HepG2 (cell line): ENCODE data around the gene PTRH2. TPM values are rescaled to one million over a fixed set of nuclear protein-coding genes. Genes with fewer than 3 reads are reported as not detected.

Source experiments
- ATAC-seq: fragments of 200-7000 bp; cut with Tn5 transposase; 3 replicates; pipeline ENCODE4 v1.9.1; 2020; ENCODE audit warnings: mild to moderate bottlenecking, moderate library complexity
- BruUV-seq: library from RNA; stranded (reverse); fragments of 400-500 nt; replicated peaks from 2 replicates; lab custom pipeline; 2021; lab: Mats Ljungman, UMichigan
- CTCF ChIA-PET: fragments of 300-600 bp; formaldehyde crosslinking; extraction: SDS; loops from one replicate; lab custom pipeline; 2021; ENCODE audit warnings: low total read pairs, inconsistent platforms, low intra/inter-chr PET ratio; lab: Yijun Ruan, JAX
- POLR2A ChIA-PET: fragments of 350-600 bp; sonication (Branson Sonifier 250); formaldehyde crosslinking; loops from one replicate; lab custom pipeline; 2020; ENCODE audit warnings: antibody characterized with exemption, inconsistent platforms; lab: Yijun Ruan, JAX
- DNase-seq: peaks from one replicate; pipeline ENCODE4 v3.0.0-alpha.2; 2015; ENCODE audit warnings: low spot score
- FAIRE-seq: peaks from 3 replicates; lab custom pipeline; 2011; peaks lifted over from hg19 to GRCh38; lab: Jason Lieb, UNC
- H2AFZ ChIP-seq: one replicate; pipeline ENCODE4 v1.6.1; 2011; ENCODE audit warnings: low read length, inconsistent platforms
- H3K27ac ChIP-seq: fragments of 300-600 bp; 3 replicates; pipeline ENCODE4 v1.8.0; 2011; ENCODE audit warnings: mixed run types, mild to moderate bottlenecking, mixed read lengths, low read length, inconsistent platforms; ENCODE audit not compliant: insufficient read depth; ENCODE audit errors: extremely low read length
- H3K27me3 ChIP-seq, 2 experiments: fragments of 200-600 bp in 1 of 2; 2 replicates in 1 of 2; 3 replicates in 1 of 2; pipeline versions ENCODE4 v1.6.0 to v1.8.0; 2011; ENCODE audit warnings: low read length in 2 of 2, mild to moderate bottlenecking in 2 of 2, moderate library complexity in 2 of 2, inconsistent platforms in 1 of 2; ENCODE audit not compliant: insufficient read depth in 2 of 2, control insufficient read depth in 1 of 2
- H3K36me3 ChIP-seq, 2 experiments: fragments of 200-600 bp in 1 of 2; replicated peaks in 1 of 2; 2 replicates in 1 of 2; 3 replicates in 1 of 2; pipeline versions ENCODE4 v1.5.1 to v1.8.0; 2011; ENCODE audit warnings: low read length in 2 of 2, inconsistent platforms in 1 of 2; ENCODE audit not compliant: insufficient read depth in 2 of 2, control insufficient read depth in 1 of 2
- H3K4me1 ChIP-seq: 2 replicates; pipeline ENCODE4 v1.5.1; 2012; ENCODE audit warnings: low read length, inconsistent platforms; ENCODE audit not compliant: insufficient read depth
- H3K4me2 ChIP-seq: 2 replicates; pipeline ENCODE4 v1.6.0; 2011; ENCODE audit warnings: low read depth, low read length, inconsistent platforms
- H3K4me3 ChIP-seq, 3 experiments: fragments of 200-600 bp in 1 of 3; sonication (generic), shearing (Covaris generic) in 1 of 3; replicated peaks in 1 of 3; 2 replicates each; pipeline ENCODE4 v1.5.1; 2011 to 2016; ENCODE audit warnings: low read length in 3 of 3, inconsistent platforms in 2 of 3, low read depth in 2 of 3, mild to moderate bottlenecking in 2 of 3, control low read depth in 1 of 3, mixed read lengths in 1 of 3; ENCODE audit not compliant: insufficient read depth in 1 of 3
- H3K79me2 ChIP-seq: one replicate; pipeline ENCODE4 v1.6.1; 2011; ENCODE audit warnings: low read length, inconsistent platforms; ENCODE audit not compliant: insufficient read depth
- H3K9ac ChIP-seq: 2 replicates; pipeline ENCODE4 v1.6.0; 2011; ENCODE audit warnings: mild to moderate bottlenecking, low read depth, low read length, inconsistent platforms; ENCODE audit not compliant: insufficient read depth
- H3K9me3 ChIP-seq: 2 replicates; pipeline ENCODE4 v1.5.1; 2012; ENCODE audit warnings: mild to moderate bottlenecking, low read length
- H4K20me1 ChIP-seq: 2 replicates; pipeline ENCODE4 v1.6.0; 2011; ENCODE audit warnings: inconsistent platforms, mild to moderate bottlenecking, low read length, moderate library complexity; ENCODE audit not compliant: insufficient read depth
- KDM3A ChIP-seq: IDR thresholded peaks from 2 replicates; pipeline ENCODE4 v1.6.1; 2018; ENCODE audit warnings: low read depth, missing compliant biosample characterization
- RNF2 ChIP-seq: fragments of 450-650 bp; conservative IDR thresholded peaks from 2 replicates; pipeline ENCODE4 v1.6.1; 2016; ENCODE audit warnings: low read depth
- ZNF432 ChIP-seq: sonication (generic); formaldehyde crosslinking; IDR thresholded peaks from 2 replicates; pipeline ENCODE4 v1.5.0; 2020; ENCODE audit warnings: missing genetic modification reagents, mild to moderate bottlenecking, borderline replicate concordance
- ZNF569 ChIP-seq: sonication (generic); formaldehyde crosslinking; IDR thresholded peaks from 2 replicates; pipeline ENCODE4 v1.5.0; 2020; ENCODE audit warnings: mild to moderate bottlenecking, missing genetic modification reagents, moderate library complexity, borderline replicate concordance
- ZSCAN5A ChIP-seq: sonication (generic); formaldehyde crosslinking; IDR thresholded peaks from 2 replicates; pipeline ENCODE4 v1.8.0; 2022; ENCODE audit warnings: mild to moderate bottlenecking, missing genetic modification reagents, borderline replicate concordance
- WGBS: methylation state at CpG from one replicate; pipeline ENCODE4 v1.1.6; 2017; ENCODE audit warnings: low lambda C conversion rate; 5-methylcytosine and 5-hydroxymethylcytosine counted together
- in situ Hi-C: cut with HindIII; loops from 2 replicates; pipeline ENCODE4 v1.10.0; 2017; ENCODE audit warnings: low pct_unique_long_range_greater_than_20kb; ENCODE audit not compliant: extremely low pct_ligation_motif_present
- intact Hi-C: fragments of 100-400 bp; cut with micrococcal nuclease; formaldehyde crosslinking; loops from one replicate; pipeline ENCODE4 v1.10.0; 2022; ENCODE audit not compliant: unreplicated experiment
- polyA plus RNA-seq, 8 experiments: library from polyadenylated mRNA; depleted of rRNA in 3 of 8; stranded (reverse) in 7 of 8; unstranded in 1 of 8; fragments of >200 nt; fragmentation: Illumina TruSeq in 4 of 8; extraction: Trizol in 4 of 8; gene quantifications; 2 replicates each; pipeline versions ENCODE4 v1.2.1 to v1.2.3, GENCODE V29; 2011 to 2016; ENCODE audit warnings: low read depth in 4 of 8, missing spikeins in 1 of 8, mixed read lengths in 1 of 8; ENCODE audit not compliant: insufficient read depth in 1 of 8
- total RNA-seq, 5 experiments: library from RNA; depleted of rRNA; stranded (reverse); fragments of >200 nt; fragmentation: Illumina TruSeq; extraction: Trizol; gene quantifications; 2 replicates each; pipeline ENCODE4 v1.2.3, GENCODE V29; 2016; ENCODE audit warnings: low read depth in 1 of 5
- TF ChIP-seq, protein P1 (sequence below): sonication (generic); formaldehyde crosslinking; IDR thresholded peaks from 2 replicates; pipeline ENCODE4 v1.4.0; 2020; ENCODE audit warnings: missing genetic modification reagents, borderline replicate concordance

Gene PTRH2
- total and polyA plus RNA-seq, 2 of the 13 experiments (the other 11 are each of a cell fraction or from before 2014, with no cell fraction given): 67.7 to 83.3 TPM

DNA sequence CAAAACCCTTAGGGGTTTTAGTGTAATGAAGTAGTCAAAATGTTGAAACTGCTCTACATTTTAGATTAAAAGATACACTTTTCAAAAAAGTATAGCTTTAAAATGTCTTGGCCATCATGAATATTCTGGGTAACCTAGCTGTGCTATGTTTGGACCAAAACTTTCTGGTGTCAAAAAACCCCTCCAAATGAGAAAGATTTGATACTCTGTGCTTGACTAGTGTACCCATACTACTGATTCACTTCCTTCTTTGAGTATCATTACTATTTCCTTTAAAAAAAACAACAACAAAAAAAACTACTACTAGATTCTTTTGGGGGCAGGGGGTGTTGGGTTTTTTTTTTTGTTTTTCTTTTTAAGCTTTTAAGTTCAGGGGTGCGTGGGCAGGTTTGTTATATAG lies 37.3 kb downstream of the PTRH2 start:
- Histone ChIP-seq H4K20me1 (0 out of 2 replicates have a peak, but pooled peaks cover 3% of the 10 kb centered on the region), H2AFZ (no peak overlapping the region)
- in situ Hi-C loops: no loop called here
- TF ChIP-seq, protein P1, sequence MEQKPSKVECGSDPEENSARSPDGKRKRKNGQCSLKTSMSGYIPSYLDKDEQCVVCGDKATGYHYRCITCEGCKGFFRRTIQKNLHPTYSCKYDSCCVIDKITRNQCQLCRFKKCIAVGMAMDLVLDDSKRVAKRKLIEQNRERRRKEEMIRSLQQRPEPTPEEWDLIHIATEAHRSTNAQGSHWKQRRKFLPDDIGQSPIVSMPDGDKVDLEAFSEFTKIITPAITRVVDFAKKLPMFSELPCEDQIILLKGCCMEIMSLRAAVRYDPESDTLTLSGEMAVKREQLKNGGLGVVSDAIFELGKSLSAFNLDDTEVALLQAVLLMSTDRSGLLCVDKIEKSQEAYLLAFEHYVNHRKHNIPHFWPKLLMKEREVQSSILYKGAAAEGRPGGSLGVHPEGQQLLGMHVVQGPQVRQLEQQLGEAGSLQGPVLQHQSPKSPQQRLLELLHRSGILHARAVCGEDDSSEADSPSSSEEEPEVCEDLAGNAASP (CRISPR knock-in tag): no peak
- no peak for TF ChIP-seq RNF2
- TF ChIP-seq ZNF569 (CRISPR knock-in tag): no peak
- TF ChIP-seq ZNF432 (CRISPR knock-in tag): no peak
- no peak for TF ChIP-seq KDM3A (CRISPR knock-in tag)
- TF ChIP-seq ZSCAN5A: no peak
- TF ChIP-seq, all 625 proteins: peak for 0
- DNase-seq (no peak), FAIRE-seq (no peak), ATAC-seq (no peak)
- H3K9me3 ChIP-seq: no peaks in the 10 kb centered on the region
- intact Hi-C loops: no loop called here
- H3K27ac ChIP-seq: no peak overlapping the region
- no peak overlapping the region for H3K4me2 ChIP-seq
- H3K79me2 ChIP-seq: peaks cover 2% of the 10 kb centered on the region
- ChIA-PET POLR2A (interaction anchor here (1.2 kb wide), 1 partner anchor 50 kb away, joined by 6 read pairs; the partner anchor contains the start of gene CLTC), CTCF (no interaction called here)
- no peak overlapping the region for H3K4me3 ChIP-seq
- H3K9ac ChIP-seq: no peak overlapping the region
- peaks cover 30 to 88% of the 10 kb centered on the region in 2 experiments for H3K36me3 ChIP-seq
- peaks cover 14% of the 10 kb centered on the region for H3K4me1 ChIP-seq
- H3K27me3 ChIP-seq: no peaks in the 10 kb centered on the region
- 100% methylated on average over 1 of the region's 1 CpG for WGBS
- no TSS peak for BruUV-seq
